ENCODE results near the gene GNAZ.

DNA sequence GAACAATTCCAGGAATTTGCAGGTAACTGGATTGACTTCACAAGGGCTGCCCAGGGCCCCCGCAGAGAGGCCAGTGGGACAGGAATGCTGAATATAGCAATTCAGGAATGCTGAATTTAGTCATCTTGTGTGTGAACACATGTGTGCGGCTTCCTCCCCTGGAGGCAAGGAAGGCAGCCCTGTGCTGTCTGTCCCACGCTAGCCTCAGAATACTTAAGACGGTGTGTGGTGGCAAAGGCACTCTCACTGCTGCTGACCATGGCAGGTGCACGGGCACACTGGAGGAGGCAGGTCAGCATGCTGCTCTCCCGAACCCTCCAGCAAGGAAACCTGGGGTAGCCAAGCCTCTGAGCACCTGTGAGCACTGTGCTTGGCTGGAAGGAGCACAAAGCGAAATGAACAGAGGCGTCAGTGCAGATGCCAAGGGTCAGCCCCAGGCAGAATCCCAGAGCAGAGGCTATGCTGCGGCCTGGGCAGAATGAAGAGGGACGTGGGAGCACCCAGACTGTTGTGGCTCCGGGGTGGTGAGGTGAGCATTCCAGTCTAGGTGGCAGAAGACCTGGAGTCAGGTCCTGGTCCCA is 2.7 kb downstream of the GNAZ start:
- TF ChIP-seq JUN (IDR thresholded peaks at IDR 0.05) (no peak), RAD21 (conservative IDR thresholded peaks at IDR 0.05 in 1 of 2, IDR thresholded peaks at IDR 0.05 in 1 of 2) (no peak), POLR2A (IDR thresholded peaks at IDR 0.05; ENCODE audit: low read length) (no peak), ESRRA (IDR thresholded peaks at IDR 0.05; ENCODE audit: borderline replicate concordance, low read length) (no peak), MAFK (IDR thresholded peaks at IDR 0.05; ENCODE audit: partially characterized antibody) (no peak), MAZ (IDR thresholded peaks at IDR 0.05; ENCODE audit: borderline replicate concordance, low read depth, low read length) (no peak), FOXS1 (CRISPR knock-in tag; IDR thresholded peaks at IDR 0.05) (no peak)
- TF ChIP-seq, protein P1, sequence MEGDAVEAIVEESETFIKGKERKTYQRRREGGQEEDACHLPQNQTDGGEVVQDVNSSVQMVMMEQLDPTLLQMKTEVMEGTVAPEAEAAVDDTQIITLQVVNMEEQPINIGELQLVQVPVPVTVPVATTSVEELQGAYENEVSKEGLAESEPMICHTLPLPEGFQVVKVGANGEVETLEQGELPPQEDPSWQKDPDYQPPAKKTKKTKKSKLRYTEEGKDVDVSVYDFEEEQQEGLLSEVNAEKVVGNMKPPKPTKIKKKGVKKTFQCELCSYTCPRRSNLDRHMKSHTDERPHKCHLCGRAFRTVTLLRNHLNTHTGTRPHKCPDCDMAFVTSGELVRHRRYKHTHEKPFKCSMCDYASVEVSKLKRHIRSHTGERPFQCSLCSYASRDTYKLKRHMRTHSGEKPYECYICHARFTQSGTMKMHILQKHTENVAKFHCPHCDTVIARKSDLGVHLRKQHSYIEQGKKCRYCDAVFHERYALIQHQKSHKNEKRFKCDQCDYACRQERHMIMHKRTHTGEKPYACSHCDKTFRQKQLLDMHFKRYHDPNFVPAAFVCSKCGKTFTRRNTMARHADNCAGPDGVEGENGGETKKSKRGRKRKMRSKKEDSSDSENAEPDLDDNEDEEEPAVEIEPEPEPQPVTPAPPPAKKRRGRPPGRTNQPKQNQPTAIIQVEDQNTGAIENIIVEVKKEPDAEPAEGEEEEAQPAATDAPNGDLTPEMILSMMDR (IDR thresholded peaks at IDR 0.05) = no peak
- TF ChIP-seq, protein P2, sequence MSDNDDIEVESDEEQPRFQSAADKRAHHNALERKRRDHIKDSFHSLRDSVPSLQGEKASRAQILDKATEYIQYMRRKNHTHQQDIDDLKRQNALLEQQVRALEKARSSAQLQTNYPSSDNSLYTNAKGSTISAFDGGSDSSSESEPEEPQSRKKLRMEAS (IDR thresholded peaks at IDR 0.05) = no peak
- TF ChIP-seq, protein P3, sequence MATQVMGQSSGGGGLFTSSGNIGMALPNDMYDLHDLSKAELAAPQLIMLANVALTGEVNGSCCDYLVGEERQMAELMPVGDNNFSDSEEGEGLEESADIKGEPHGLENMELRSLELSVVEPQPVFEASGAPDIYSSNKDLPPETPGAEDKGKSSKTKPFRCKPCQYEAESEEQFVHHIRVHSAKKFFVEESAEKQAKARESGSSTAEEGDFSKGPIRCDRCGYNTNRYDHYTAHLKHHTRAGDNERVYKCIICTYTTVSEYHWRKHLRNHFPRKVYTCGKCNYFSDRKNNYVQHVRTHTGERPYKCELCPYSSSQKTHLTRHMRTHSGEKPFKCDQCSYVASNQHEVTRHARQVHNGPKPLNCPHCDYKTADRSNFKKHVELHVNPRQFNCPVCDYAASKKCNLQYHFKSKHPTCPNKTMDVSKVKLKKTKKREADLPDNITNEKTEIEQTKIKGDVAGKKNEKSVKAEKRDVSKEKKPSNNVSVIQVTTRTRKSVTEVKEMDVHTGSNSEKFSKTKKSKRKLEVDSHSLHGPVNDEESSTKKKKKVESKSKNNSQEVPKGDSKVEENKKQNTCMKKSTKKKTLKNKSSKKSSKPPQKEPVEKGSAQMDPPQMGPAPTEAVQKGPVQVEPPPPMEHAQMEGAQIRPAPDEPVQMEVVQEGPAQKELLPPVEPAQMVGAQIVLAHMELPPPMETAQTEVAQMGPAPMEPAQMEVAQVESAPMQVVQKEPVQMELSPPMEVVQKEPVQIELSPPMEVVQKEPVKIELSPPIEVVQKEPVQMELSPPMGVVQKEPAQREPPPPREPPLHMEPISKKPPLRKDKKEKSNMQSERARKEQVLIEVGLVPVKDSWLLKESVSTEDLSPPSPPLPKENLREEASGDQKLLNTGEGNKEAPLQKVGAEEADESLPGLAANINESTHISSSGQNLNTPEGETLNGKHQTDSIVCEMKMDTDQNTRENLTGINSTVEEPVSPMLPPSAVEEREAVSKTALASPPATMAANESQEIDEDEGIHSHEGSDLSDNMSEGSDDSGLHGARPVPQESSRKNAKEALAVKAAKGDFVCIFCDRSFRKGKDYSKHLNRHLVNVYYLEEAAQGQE (IDR thresholded peaks at IDR 0.05) = no peak

Data from A549 (cell line).